AG10803 (cell line): ENCODE measurements around the gene MEF2D.

ENCODE experiments used
- DNase-seq: peaks from one replicate; pipeline ENCODE4 v3.0.0; 2010; ENCODE audit warnings: low read depth
- H3K4me3 ChIP-seq: 2 replicates; pipeline ENCODE4 v1.5.1; 2011; ENCODE audit warnings: mild to moderate bottlenecking, low read length, control low read depth
- CTCF ChIP-seq: conservative IDR thresholded peaks from 2 replicates; pipeline ENCODE4 v1.5.1; 2011; ENCODE audit warnings: mild to moderate bottlenecking, low read length, control low read depth, inconsistent platforms

MEF2D gene

GRCh38 chr1:156428746-156429288 lies 71.8 kb downstream of the MEF2D start:
- no peak for TF ChIP-seq CTCF
- no peak for DNase-seq
- H3K4me3 ChIP-seq, result no peak overlapping the region

DNA sequence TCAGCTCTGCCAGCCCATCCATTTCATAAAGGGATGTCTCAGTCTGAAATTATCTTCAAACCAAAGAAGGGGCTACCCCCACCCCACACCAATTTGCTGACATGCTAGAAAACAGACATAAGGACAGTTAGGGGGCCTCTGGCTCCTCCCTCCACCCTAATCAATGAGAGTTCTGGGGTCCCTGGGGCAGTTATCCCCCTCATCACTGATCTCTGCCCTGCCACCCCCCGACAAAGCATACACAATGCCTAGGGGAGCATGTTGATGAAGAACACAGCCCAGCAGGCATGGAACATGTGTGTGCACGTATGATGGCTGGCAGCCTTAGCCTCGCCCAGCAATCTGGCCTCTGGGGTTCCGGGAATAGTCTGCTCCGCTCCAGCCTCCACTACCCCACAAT lies 72.6 kb downstream of the MEF2D start:
- TF ChIP-seq CTCF, result no peak
- H3K4me3 ChIP-seq, result no peak overlapping the region
- no peak for DNase-seq

DNA sequence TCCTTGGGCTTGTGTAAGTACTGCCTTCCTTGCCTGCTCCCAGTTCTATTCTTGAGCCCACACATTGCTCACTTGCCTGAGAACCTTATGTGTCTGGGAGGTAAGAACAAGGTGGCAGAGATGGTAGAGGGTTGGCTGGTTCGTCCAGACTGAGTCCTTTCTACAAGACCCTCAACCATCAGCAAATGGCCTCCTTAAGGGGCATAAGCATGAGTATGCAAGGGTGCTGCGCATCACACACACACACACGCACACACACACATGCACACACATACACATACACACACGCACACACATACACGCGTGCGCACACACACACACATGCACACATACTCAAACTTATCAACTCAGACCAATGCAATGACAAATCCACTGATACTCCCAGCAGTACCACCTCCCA lies 74.6 kb downstream of the MEF2D start:
- no peak for TF ChIP-seq CTCF
- H3K4me3 ChIP-seq, result no peak overlapping the region
- DNase-seq, result no peak

GRCh38 chr1:156424806-156425432 lies 75.7 kb downstream of the MEF2D start:
- TF ChIP-seq CTCF, result no peak
- no peak overlapping the region for H3K4me3 ChIP-seq
- DNase-seq, result no peak

GRCh38 chr1:156423422-156424352 lies 76.9 kb downstream of the MEF2D start:
- TF ChIP-seq CTCF, result no peak
- H3K4me3 ChIP-seq, result no peak overlapping the region
- no peak for DNase-seq

DNA sequence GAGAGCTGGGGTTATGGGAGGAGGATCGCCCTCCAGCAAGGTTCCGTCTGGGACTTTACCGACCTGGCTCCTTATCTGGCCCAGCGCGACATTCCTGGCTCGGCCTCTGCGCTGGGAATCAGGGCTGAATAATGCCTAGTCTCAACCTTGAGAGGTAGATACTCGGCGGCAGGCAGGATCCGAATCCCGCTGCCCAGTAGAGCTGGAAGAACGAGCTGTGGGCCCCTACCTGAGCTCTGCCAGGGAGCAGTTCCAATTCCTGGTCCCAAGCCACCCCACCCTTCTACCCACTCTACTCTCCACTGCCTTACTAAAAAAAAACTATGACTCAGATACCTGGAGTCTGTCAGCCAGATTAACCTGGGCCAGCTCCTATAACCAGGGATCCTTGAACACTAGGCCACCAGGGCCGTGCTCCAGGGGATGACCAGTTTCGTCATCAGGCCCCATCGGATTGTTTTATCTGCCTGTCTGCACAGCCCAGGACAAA lies 77.9 kb downstream of the MEF2D start:
- H3K4me3 ChIP-seq, result no peak overlapping the region
- no peak for DNase-seq
- TF ChIP-seq CTCF, result no peak
